ENCODE measurements around the gene DAGLA.

GRCh38 chr11:61773809-61774208, 93.6 kb downstream of the DAGLA start:
- TF ChIP-seq CTCF (conservative IDR thresholded peaks at IDR 0.05) (no peak), ZFX (IDR thresholded peaks at IDR 0.05) (no peak)
